MCF 10A (cell line): Measurements from ENCODE around the gene PLK5. TPM values are rescaled to one million over a fixed set of nuclear protein-coding genes. Genes with fewer than 3 reads are reported as not detected.

ENCODE experiments used
- BruUV-seq: library from RNA; stranded (reverse); fragments of 400-500 nt; replicated peaks from 2 replicates; lab custom pipeline; 2021; lab: Mats Ljungman, UMichigan
- CTCF ChIA-PET: fragments of 300-600 bp; sonication (Branson Sonifier 250); formaldehyde crosslinking; extraction: SDS; loops from one replicate; lab custom pipeline; 2021; ENCODE audit warnings: antibody characterized with exemption, inconsistent platforms; lab: Yijun Ruan, JAX
- POLR2A ChIA-PET: fragments of 300-600, 350-650 bp; sonication (Branson Sonifier 250); formaldehyde crosslinking; extraction: SDS; loops from one replicate; lab custom pipeline; 2020; ENCODE audit warnings: antibody characterized with exemption, inconsistent platforms; lab: Yijun Ruan, JAX
- DNase-seq: peaks from one replicate; pipeline ENCODE4 v3.0.0-alpha.2; 2018; ENCODE audit not compliant: unreplicated experiment
- H3K27ac Mint-ChIP-seq: one replicate; pipeline ENCODE4 v1.8.0; 2022; ENCODE audit warnings: mild to moderate bottlenecking, low read depth, mixed read lengths; ENCODE audit not compliant: unreplicated experiment
- H3K27me3 Mint-ChIP-seq: one replicate; pipeline ENCODE4 v1.8.0; 2022; ENCODE audit warnings: mixed read lengths; ENCODE audit not compliant: insufficient read depth, unreplicated experiment
- H3K36me3 Mint-ChIP-seq: one replicate; pipeline ENCODE4 v1.8.0; 2022; ENCODE audit warnings: mild to moderate bottlenecking, moderate library complexity, mixed read lengths; ENCODE audit not compliant: insufficient read depth, unreplicated experiment
- H3K4me1 Mint-ChIP-seq: one replicate; pipeline ENCODE4 v1.8.0; 2022; ENCODE audit warnings: mixed read lengths; ENCODE audit not compliant: insufficient read depth, unreplicated experiment
- H3K4me3 Mint-ChIP-seq: one replicate; pipeline ENCODE4 v1.8.0; 2022; ENCODE audit warnings: mild to moderate bottlenecking, moderate library complexity, mixed read lengths; ENCODE audit not compliant: unreplicated experiment
- H3K9me3 Mint-ChIP-seq: one replicate; pipeline ENCODE4 v1.8.0; 2022; ENCODE audit warnings: mixed read lengths; ENCODE audit not compliant: unreplicated experiment
- intact Hi-C: fragments of 100-400 bp; cut with micrococcal nuclease; formaldehyde crosslinking; loops from 2 replicates; pipeline ENCODE4 v1.14.1; 2022
- total RNA-seq: library from RNA; stranded (reverse); gene quantifications from 2 replicates; pipeline ENCODE4 v1.2.3, GENCODE V29; 2022
- TF ChIP-seq, protein P1 (sequence below): fragments of 200-600 bp; IDR thresholded peaks from one replicate; pipeline ENCODE4 v1.8.0; 2022; ENCODE audit warnings: antibody characterized with exemption, mild to moderate bottlenecking; ENCODE audit not compliant: unreplicated experiment

The PLK5 gene
- total RNA-seq, 1 experiment from 2014 or later: 0.21 TPM

DNA sequence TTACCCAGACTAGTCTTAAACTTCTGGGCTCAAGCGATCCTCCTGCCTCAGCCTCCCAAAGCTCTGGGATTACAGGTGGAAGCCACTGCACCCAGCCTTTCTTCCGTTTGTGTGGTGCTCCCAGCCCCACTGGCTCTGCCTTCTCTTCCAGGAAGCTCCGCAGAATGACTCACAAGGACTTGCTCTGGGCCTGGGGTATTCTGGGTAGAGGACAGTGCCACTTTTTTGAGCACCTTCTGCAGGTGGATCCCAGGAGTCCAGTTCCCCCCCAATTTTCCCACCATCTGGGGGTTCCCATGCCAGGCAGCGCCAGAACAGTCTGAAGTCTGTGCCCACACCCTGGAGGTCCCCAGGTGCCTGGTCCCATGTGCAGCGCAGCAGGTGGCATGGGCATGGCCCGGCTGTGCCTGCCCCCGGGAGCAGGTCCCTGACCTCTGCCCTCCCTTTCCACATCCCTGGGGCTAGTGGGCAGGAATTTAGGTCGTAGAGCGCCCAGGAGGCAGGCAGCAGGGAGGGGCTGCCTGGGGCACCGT is 31.3 kb upstream of the PLK5 start:
- H3K4me1 Mint-ChIP-seq: peaks cover 7% of the 10 kb centered on the region
- CTCF ChIA-PET: interaction anchor here (0.7 kb wide), 1 partner anchor 75 kb away, joined by 3 read pairs; no protein-coding TSS in a partner anchor
- no peaks in the 10 kb centered on the region for H3K36me3 Mint-ChIP-seq
- peak; percentile 58 for DNase-seq
- TF ChIP-seq, protein P1, sequence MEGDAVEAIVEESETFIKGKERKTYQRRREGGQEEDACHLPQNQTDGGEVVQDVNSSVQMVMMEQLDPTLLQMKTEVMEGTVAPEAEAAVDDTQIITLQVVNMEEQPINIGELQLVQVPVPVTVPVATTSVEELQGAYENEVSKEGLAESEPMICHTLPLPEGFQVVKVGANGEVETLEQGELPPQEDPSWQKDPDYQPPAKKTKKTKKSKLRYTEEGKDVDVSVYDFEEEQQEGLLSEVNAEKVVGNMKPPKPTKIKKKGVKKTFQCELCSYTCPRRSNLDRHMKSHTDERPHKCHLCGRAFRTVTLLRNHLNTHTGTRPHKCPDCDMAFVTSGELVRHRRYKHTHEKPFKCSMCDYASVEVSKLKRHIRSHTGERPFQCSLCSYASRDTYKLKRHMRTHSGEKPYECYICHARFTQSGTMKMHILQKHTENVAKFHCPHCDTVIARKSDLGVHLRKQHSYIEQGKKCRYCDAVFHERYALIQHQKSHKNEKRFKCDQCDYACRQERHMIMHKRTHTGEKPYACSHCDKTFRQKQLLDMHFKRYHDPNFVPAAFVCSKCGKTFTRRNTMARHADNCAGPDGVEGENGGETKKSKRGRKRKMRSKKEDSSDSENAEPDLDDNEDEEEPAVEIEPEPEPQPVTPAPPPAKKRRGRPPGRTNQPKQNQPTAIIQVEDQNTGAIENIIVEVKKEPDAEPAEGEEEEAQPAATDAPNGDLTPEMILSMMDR: no peak
- H3K9me3 Mint-ChIP-seq: no peaks in the 10 kb centered on the region
- H3K4me3 Mint-ChIP-seq: peak overlapping the region; percentile 79
- POLR2A ChIA-PET: interaction anchor here (2.2 kb wide), 1 partner anchor 101 kb away, joined by 6 read pairs; no protein-coding TSS in a partner anchor
- BruUV-seq: no TSS peak
- H3K27me3 Mint-ChIP-seq: no peaks in the 10 kb centered on the region
- intact Hi-C loops: no loop called here
- H3K27ac Mint-ChIP-seq: no peak overlapping the region

DNA sequence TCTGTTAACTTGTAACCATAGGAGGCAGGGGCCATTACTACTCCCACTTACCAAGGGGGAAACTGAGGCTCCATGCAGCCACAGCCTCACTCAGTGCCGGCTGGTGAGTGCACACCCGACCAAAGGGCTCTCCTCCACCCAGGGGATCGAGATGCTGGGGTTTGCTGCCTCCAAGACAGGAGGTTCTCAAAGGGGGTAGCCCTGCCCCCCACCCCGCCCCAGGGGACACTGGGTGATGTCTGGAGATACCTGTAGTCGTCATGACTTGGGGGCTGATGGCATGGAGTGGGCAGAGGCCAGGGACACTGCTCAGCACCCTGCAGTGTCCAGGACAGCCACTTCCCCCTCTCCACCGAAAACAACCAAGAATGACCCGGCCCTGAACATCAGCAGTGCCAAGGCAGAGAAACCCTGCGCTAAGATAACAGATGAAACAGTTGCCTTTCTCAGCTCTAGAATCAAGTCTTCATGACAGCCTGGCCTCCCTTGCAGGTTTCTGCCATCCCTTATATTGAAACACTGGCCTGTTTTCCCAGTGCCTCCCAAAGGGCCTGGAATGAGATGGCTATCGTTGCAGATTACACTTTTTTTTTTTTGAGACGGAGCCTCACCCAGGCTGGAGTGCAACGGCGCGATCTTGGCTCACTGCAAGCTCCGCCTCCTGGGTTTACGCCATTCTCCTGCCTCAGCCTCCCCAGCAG is 29.6 kb upstream of the PLK5 start:
- POLR2A ChIA-PET: no interaction called here
- Mint-ChIP-seq H3K36me3 (no peaks in the 10 kb centered on the region), H3K4me1 (peaks cover 7% of the 10 kb centered on the region), H3K27me3 (no peaks in the 10 kb centered on the region), H3K27ac (no peak overlapping the region), H3K9me3 (no peaks in the 10 kb centered on the region), H3K4me3 (no peak overlapping the region)
- intact Hi-C loops: no loop called here
- no TSS peak for BruUV-seq
- TF ChIP-seq, protein P1: no peak
- CTCF ChIA-PET: no interaction called here
- no peak for DNase-seq

DNA sequence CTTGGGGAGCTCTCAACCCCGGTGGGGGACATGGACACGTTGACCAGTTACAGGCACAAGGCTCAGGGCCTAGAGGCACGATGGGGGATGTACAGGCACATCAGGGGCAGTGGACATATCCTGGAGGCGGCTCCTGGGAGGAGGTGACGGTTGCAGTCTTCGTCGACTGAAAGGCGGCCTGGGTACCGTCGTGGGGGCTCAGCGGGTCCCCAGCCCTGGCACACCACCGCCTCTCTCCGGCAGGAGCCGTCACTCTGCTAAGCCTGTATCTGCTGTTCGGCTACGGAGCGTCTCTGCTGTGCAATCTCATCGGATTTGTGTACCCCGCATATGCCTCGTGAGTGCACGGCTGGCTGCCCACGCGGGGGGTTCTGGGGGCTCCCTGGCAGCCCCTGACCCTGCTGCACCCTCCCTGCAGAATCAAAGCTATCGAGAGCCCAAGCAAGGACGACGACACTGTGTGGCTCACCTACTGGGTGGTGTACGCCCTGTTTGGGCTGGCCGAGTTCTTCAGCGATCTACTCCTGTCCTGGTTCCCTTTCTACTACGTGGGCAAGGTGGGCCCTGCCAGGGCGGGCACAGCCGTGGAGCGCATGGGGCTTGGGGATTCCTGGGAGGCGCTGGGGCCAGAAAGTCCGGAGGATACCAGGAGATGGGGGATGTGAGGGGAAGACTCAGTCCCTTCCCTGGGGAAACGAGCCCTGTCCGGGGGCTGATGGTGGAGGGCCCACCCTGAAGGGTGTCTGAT is 28.7 kb upstream of the PLK5 start:
- Mint-ChIP-seq H3K9me3 (no peaks in the 10 kb centered on the region), H3K27ac (no peak overlapping the region), H3K4me3 (no peak overlapping the region), H3K27me3 (no peaks in the 10 kb centered on the region), H3K36me3 (no peaks in the 10 kb centered on the region), H3K4me1 (peaks cover 7% of the 10 kb centered on the region)
- TF ChIP-seq, protein P1: no peak
- DNase-seq: no peak
- CTCF ChIA-PET: no interaction called here
- POLR2A ChIA-PET: no interaction called here
- intact Hi-C loops: no loop called here
- no TSS peak for BruUV-seq
